ENCODE data around the gene VIM. TPM values are rescaled to one million over a fixed set of nuclear protein-coding genes. Genes with fewer than 3 reads are reported as not detected.
A peak's percentile ranks its signal among the peaks of the same experiment; 100 is the strongest.

VIM gene
- total RNA-seq, 2 donors from 2014 or later: 1,558 to 2,042 TPM

DNA sequence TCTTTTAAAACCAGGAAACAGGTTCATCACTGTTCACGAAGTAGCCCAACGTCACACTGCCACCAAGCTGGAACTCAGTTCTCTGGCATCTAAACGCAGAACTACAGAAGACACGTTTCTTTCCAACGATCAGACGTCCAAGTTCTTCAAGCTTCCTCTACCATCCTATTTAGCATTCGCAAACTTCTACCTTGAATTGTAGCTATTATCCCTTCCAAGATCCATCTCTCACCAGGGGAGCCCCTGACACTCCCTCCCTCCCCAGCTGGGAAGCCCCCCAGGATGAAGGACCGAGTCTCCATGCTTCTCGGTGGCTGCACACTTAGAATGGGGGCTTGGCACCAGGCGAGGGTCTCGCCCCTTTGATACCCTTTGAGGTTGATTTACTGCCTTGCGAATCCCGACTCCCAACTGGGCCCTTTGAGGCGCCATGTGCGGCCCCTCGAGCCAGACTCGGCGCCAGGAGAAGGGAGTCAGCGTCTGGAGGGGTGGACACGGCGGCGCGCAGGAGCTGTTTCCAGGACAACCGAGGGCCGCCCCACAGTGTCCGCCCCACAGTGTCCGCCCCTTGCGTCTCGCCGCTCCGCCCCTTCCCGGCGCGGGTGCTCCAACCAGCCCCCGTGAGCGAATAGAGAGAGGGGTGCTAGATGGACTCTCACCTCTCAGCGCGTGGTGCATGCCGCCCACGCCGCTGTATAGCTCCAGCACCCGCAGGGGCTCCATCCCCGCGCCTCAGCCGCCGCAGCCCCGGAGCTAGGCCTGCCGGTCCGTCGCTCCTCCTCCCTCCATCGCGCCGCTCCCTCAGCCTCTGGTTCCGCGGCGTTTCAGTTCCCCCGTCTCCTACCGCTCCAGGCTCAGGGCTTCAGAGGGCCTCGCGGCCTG lies 26.9 kb upstream of the VIM start, which contains the start of gene TRDMT1:
TSS of gene TRDMT1 (minus strand) at position 761 of the 882 bp plus-strand sequence. CDS start at position 723, 38 bp downstream.
- peaks cover 36% of the 10 kb centered on the region for H3K4me1 Mint-ChIP-seq
- peak within 1 kb of the TSS; percentile 99 for H3K27ac Mint-ChIP-seq
- peaks cover 3% of the 10 kb centered on the region for H3K36me3 Mint-ChIP-seq (ENCODE audit: low read depth)
- no peaks in the 10 kb centered on the region for H3K27me3 Mint-ChIP-seq
- DNase-seq (peak; percentile 66 to 73 (median 73)), ATAC-seq (peak; percentile 83)
- H3K9me3 ChIP-seq (ENCODE audit: control insufficient read depth, low read length, poor library complexity, severe bottlenecking): no peaks in the 10 kb centered on the region
- H3K4me3 Mint-ChIP-seq: peak within 1 kb of the TSS; percentile 95

DNA sequence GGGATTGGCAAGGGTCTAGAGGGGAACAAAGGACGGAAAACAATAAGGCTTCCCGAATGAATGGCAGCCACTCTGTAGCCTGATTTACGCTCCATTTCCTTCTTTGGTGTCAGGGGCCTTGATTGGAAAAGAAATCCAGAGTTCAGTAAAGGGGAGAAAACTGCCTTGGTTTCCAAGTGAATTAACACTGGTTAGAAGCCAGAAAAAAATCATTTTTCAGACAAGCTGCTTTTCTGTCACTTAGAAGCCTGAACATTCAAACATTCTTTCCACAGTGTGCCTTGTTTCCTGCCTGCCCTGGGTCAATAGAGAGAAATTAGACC lies 26.3 kb upstream of the VIM start:
- Mint-ChIP-seq H3K4me1 (peaks cover 41% of the 10 kb centered on the region), H3K4me3 (peak overlapping the region; percentile 95)

DNA sequence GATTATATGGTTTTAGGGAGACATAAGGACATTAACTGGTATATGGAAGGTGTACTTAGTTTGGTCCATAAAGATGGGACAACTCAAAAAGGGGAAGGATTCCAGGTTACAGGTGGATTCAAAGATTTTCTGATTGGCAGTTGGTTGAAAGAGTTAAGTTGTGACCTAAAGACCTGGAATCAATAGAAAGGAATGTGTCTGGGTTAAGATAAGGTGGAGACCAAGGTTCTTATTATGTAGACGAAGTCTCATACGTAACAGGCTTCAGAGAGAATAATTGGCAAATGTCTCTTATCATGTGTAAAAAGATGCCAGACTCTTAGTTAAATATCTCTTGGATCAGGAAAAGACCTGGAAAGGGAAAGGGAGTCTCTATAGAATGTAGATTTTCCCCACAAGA lies 25.5 kb upstream of the VIM start:
- Mint-ChIP-seq H3K27ac (peak overlapping the region; percentile 99), H3K36me3 (ENCODE audit: low read depth) (peaks cover 3% of the 10 kb centered on the region), H3K4me1 (peaks cover 43% of the 10 kb centered on the region), H3K27me3 (no peaks in the 10 kb centered on the region), H3K4me3 (no peak overlapping the region)
- no peaks in the 10 kb centered on the region for H3K9me3 ChIP-seq (ENCODE audit: control insufficient read depth, low read length, poor library complexity, severe bottlenecking)
- ATAC-seq: no peak
- DNase-seq: no peak

More for the DNA sequence above, 26.3 kb upstream of the VIM start:
- Mint-ChIP-seq H3K36me3 (ENCODE audit: low read depth) (peaks cover 3% of the 10 kb centered on the region), H3K27me3 (no peaks in the 10 kb centered on the region), H3K27ac (peak overlapping the region; percentile 99)
- no peaks in the 10 kb centered on the region for H3K9me3 ChIP-seq (ENCODE audit: control insufficient read depth, low read length, poor library complexity, severe bottlenecking)
- ATAC-seq: no peak
- DNase-seq: no peak

DNA sequence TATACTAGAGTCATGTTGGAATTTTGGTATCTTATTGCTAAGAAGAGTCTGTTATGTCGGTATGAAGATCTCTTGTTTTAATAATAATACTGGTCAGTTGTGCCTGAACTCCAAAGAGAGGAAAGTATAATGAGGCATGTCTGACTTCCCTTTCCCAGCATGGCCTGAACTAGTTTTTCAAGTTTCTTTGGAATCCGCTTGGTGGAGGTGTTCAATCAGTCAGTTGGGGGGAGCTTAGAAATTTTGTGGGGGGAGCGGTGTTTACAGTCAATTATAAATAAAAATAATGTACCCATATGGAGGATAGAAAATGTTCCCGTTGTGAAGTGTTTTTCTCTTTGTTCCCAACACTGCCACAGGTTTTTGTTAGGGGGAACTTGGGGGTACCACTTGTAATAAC lies 25.0 kb upstream of the VIM start:
- Mint-ChIP-seq H3K27me3 (no peaks in the 10 kb centered on the region), H3K4me3 (no peak overlapping the region), H3K27ac (peak overlapping the region; percentile 99), H3K36me3 (ENCODE audit: low read depth) (peaks cover 3% of the 10 kb centered on the region), H3K4me1 (peaks cover 43% of the 10 kb centered on the region)
- no peaks in the 10 kb centered on the region for H3K9me3 ChIP-seq (ENCODE audit: control insufficient read depth, low read length, poor library complexity, severe bottlenecking)
- DNase-seq (no peak), ATAC-seq (no peak)

DNA sequence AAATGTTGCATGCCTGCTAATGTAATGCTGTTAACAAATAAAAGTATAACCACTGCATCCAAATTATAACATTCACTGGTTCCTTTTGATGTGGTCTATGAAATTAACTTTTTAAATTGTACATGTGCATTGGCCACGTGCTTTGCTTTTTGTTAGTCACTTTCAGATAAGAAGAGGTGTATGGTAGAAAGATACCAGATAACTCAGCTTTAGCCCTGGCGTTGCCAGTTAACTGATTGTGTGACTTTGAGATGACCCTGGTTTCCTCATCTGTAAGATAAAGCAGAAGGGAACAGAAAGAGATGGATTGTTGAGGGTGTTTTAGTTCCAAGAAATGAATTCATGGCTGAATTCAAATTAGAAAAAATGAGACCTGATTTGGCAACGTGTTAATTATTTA lies 24.6 kb upstream of the VIM start:
- H3K27me3 Mint-ChIP-seq: no peaks in the 10 kb centered on the region
- peak overlapping the region; percentile 99 for H3K27ac Mint-ChIP-seq
- H3K9me3 ChIP-seq (ENCODE audit: control insufficient read depth, low read length, poor library complexity, severe bottlenecking): no peaks in the 10 kb centered on the region

DNA sequence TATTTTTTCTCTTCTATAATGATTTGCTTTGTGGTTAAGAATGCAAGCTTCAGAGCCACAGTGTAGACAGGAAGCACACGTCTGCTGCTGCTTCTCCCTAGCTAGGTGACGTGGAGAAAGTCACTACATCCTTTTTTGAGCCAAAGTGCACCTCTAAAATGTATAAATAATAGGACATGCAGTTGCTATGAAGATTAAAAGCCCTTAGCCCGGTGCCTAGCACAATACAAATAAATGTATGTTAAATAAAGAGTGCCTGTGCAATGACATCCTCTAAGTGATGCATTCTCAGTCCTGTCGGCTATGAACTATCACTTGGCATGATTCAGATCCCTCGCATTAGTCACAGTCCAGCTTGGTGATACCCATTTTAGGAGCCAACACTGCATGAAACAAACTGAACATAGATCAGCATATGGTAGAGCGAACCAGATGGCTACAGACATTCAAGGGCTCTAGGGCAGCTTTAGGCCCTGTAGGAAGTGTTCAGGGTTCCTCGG lies 21.8 kb upstream of the VIM start:
- Mint-ChIP-seq H3K27me3 (no peaks in the 10 kb centered on the region), H3K4me3 (peak overlapping the region; percentile 77), H3K4me1 (peaks cover 27% of the 10 kb centered on the region), H3K36me3 (ENCODE audit: low read depth) (no peaks in the 10 kb centered on the region), H3K27ac (peak overlapping the region; percentile 99)
- no peaks in the 10 kb centered on the region for H3K9me3 ChIP-seq (ENCODE audit: control insufficient read depth, low read length, poor library complexity, severe bottlenecking)
- DNase-seq: peak in 2 of 3 donors; percentile 17 to 36
- peak; percentile 79 for ATAC-seq

More for the DNA sequence above, 24.6 kb upstream of the VIM start:
- no peak for ATAC-seq
- Mint-ChIP-seq H3K36me3 (ENCODE audit: low read depth) (peaks cover 3% of the 10 kb centered on the region), H3K4me3 (no peak overlapping the region), H3K4me1 (peaks cover 40% of the 10 kb centered on the region)
- DNase-seq: no peak

DNA sequence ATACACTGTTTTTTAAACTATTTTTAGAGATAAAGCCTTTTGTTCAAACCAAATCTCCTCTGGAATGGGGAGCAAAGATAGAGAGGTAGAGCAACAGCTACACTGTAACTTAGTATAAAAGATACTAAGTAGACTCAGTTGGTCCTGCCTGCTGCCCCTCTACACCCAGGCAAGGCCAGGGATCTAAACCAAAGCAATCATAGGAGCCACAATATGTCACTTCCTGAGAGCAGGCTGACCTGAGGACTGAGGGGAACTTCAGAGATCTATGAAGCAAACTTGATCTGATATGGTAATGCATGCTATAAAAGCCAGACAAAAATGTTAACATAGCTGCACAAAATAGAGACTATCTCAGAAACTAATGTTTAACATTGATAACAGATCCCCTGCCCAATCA lies 19.6 kb upstream of the VIM start:
- Mint-ChIP-seq H3K27me3 (no peaks in the 10 kb centered on the region), H3K36me3 (ENCODE audit: low read depth) (peaks cover 3% of the 10 kb centered on the region), H3K27ac (peak overlapping the region; percentile 99), H3K4me3 (no peak overlapping the region), H3K4me1 (peaks cover 21% of the 10 kb centered on the region)
- H3K9me3 ChIP-seq (ENCODE audit: control insufficient read depth, low read length, poor library complexity, severe bottlenecking): no peaks in the 10 kb centered on the region
- DNase-seq: no peak
- no peak for ATAC-seq

DNA sequence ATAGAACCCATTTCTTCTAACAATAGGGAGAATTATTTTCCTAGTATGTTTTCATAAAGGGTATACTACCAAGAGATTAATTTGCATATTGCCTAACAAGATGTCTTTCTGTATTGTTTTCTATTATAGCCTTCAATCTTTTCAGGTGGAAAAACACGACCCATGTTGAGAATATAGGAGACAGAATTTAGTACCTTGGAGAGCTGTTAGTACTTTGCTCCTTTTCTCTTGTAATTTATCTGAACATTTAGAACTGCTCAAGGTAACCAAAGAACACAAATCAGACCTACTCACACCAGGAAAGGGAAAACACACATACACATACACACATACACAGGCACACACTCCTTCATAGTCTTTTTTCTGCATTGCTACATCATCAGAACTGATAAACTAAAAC lies 18.7 kb upstream of the VIM start:
- no peaks in the 10 kb centered on the region for H3K9me3 ChIP-seq (ENCODE audit: control insufficient read depth, low read length, poor library complexity, severe bottlenecking)
- DNase-seq: no peak
- Mint-ChIP-seq H3K27ac (no peak overlapping the region), H3K27me3 (no peaks in the 10 kb centered on the region), H3K4me3 (no peak overlapping the region), H3K36me3 (ENCODE audit: low read depth) (peaks cover 3% of the 10 kb centered on the region), H3K4me1 (peaks cover 20% of the 10 kb centered on the region)
- no peak for ATAC-seq

DNA sequence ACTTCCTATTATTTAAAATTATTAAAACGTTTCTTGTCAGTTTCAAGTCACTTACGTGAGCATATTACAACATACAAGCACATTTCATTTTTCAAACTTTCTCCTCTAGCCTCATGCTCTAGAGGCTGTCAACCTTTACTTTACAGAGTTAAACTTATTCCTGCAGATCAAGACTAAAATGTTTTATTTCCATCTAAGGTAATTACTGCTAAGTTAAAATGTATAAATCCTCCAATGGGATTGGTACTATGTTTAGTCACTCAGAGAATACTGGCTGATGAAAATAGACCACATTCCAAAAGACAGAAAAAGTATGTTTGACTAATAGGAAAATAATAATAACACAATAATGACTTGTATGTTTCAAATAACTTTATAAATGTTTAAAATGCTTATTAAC lies 18.2 kb upstream of the VIM start:
- ATAC-seq: no peak
- no peak for DNase-seq
- H3K9me3 ChIP-seq (ENCODE audit: control insufficient read depth, low read length, poor library complexity, severe bottlenecking): no peaks in the 10 kb centered on the region
- Mint-ChIP-seq H3K36me3 (ENCODE audit: low read depth) (peaks cover 3% of the 10 kb centered on the region), H3K27ac (no peak overlapping the region), H3K4me1 (peaks cover 17% of the 10 kb centered on the region), H3K4me3 (no peak overlapping the region), H3K27me3 (no peaks in the 10 kb centered on the region)

DNA sequence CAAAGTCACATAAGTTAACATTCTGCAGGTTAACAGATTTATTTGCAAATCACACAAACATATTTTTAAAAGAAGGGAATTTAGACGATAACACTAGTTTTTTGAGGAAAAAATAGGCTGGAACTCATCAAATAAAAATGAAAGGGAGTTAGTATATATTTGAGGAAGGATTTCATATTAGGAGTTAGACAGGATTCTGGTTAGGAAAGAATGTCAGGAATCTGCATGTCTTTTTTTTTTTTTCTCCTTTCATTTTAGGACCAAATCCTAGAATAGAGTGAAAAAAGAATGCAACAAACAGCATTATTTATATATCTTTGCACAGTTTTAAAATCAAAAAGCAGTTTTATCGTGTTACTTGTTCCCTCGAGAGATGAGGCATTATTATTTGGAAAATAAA lies 17.7 kb upstream of the VIM start:
- H3K27me3 Mint-ChIP-seq: no peaks in the 10 kb centered on the region
- ATAC-seq: no peak
- no peak for DNase-seq
- H3K4me3 Mint-ChIP-seq: no peak overlapping the region
- peaks cover 3% of the 10 kb centered on the region for H3K36me3 Mint-ChIP-seq (ENCODE audit: low read depth)
- no peaks in the 10 kb centered on the region for H3K9me3 ChIP-seq (ENCODE audit: control insufficient read depth, low read length, poor library complexity, severe bottlenecking)
- peaks cover 17% of the 10 kb centered on the region for H3K4me1 Mint-ChIP-seq
- no peak overlapping the region for H3K27ac Mint-ChIP-seq

DNA sequence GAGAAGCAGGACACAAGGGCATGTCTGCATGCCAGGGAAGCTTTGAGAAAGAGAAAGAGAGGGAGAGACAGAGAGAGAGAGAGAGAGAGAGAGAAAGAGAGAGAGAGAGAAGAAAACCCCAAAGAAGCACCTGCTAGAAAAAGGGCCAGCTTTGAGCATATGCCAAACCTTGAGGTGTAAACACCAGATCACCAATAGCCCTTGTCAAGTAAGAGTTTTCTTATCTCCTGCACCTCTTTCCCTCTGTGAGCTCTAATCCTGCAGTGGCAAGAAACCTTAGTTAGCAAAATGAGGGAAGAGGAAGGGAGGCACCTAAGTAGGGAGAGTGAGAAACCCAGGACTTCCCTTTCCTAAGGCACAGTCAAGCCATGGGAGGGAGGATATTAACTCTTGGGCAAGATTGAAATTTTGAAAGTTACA lies 15.2 kb upstream of the VIM start:
- DNase-seq (no peak), ATAC-seq (no peak)
- Mint-ChIP-seq H3K27ac (peak overlapping the region; percentile 87), H3K36me3 (ENCODE audit: low read depth) (peaks cover 3% of the 10 kb centered on the region), H3K27me3 (no peaks in the 10 kb centered on the region), H3K4me3 (no peak overlapping the region), H3K4me1 (peaks cover 19% of the 10 kb centered on the region)
- no peaks in the 10 kb centered on the region for H3K9me3 ChIP-seq (ENCODE audit: control insufficient read depth, low read length, poor library complexity, severe bottlenecking)

DNA sequence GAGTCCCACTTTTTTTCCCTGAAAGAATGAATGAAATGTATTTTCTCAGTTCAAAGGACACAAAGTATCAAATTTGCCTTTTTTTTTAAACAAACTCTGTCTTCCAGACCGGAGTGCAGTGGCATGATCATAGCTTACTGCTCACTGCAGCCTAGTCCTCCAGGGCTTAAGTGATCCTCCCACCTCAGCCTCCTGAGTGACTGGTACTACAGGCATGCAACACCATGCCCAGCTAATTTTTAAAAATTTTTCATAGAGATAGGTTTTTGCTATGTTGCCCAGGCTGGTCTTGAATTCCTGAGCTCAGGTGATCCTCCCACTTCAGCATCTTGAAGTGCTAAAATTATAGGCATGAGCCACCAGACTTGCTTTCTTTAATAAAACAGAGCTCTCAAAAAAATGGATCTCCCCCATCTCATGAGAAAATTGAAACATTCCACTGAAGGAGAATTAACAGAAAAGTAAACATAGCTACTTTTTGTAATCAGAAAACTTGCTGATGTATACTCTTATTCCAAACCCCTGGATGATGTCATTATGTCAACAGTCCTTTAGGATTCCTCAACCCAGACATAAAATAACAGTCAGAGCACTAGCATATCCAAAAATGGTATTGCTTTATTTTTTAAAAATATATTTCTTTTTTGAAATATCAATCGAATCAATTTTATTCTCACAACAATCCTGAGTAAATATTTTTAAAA lies 14.2 kb upstream of the VIM start:
- DNase-seq: no peak
- ATAC-seq: no peak
- Mint-ChIP-seq H3K4me3 (no peak overlapping the region), H3K4me1 (peaks cover 17% of the 10 kb centered on the region), H3K27ac (peak overlapping the region; percentile 87), H3K27me3 (no peaks in the 10 kb centered on the region), H3K36me3 (ENCODE audit: low read depth) (peaks cover 3% of the 10 kb centered on the region)
- H3K9me3 ChIP-seq (ENCODE audit: control insufficient read depth, low read length, poor library complexity, severe bottlenecking): no peaks in the 10 kb centered on the region

DNA sequence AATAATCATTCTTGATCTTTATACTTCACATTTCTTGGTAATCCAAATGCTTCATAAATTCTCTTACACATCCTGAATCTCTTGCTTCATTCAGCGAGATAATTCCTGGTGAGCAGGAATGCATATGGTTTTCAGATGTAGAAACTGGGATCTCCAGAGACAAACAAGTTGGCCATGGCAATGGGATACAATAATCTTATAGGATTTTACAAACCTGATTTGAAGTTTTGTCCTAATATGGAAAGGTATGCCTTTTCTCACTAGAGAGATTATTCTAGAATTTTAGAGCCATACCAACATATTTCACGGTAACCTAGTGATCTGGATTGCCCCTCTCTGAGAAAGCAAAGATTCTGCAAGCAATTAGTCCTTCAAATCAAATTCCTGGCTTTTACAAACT lies 13.5 kb upstream of the VIM start:
- H3K4me3 Mint-ChIP-seq: no peak overlapping the region
- DNase-seq: no peak
- H3K27ac Mint-ChIP-seq: no peak overlapping the region
- peaks cover 14% of the 10 kb centered on the region for H3K4me1 Mint-ChIP-seq
- no peaks in the 10 kb centered on the region for H3K9me3 ChIP-seq (ENCODE audit: control insufficient read depth, low read length, poor library complexity, severe bottlenecking)
- no peak for ATAC-seq
- peaks cover 3% of the 10 kb centered on the region for H3K36me3 Mint-ChIP-seq (ENCODE audit: low read depth)
- H3K27me3 Mint-ChIP-seq: no peaks in the 10 kb centered on the region

All from T-helper 17 cell (primary cell).